T-helper 2 cell (primary cell): ENCODE results near the gene MAS1.
"Not testable (repeated sequence)": the region's sequence is repeated elsewhere in the genome, so short reads cannot be mapped to it uniquely, and the experiment has no call there.

Experiments
- DNase-seq, 5 experiments: peaks; one replicate each; pipeline versions ENCODE4 v3.0.0 to v3.0.0-alpha.2; 2012 to 2022
- total RNA-seq, 2 donors: gene quantifications; one replicate each; lab custom pipeline; 2026; lab: John Stamatoyannopoulos, UW

Gene MAS1
- 0 to 0.13 reads per million in 2 donors for total RNA-seq

- no peak for DNase-seq
Observed at GRCh38 chr6:159890792-159891191, at the start of gene MAS1. MAS1 (plus strand) TSS chr6:159890988; CDS start chr6:159906956, 15,968 bp downstream.

- no peak for DNase-seq
Observed at GRCh38 chr6:159842035-159842434, 48.8 kb upstream of the MAS1 start.

- DNase-seq, result no peak
Observed at GRCh38 chr6:159844737-159845645, 45.8 kb upstream of the MAS1 start.

DNA sequence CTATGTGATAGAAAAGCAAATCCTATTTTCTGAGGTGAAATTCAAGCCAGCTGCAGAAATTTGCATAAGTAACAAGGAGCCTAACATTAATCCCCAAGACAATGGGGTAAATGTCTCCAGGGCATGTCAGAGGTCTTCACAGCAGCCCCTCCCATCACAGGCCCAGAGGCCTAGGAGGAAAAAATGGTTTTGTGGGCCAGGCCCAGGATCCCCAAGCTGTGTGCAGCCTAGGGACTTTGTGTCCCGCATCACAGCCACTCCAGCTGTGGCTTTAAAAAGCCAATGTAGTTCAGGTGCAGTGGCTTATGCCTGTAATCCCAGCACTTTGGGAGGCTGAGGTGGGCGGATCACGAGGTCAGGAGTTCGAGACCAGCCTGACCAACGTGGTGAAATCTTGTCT, 42.2 kb upstream of the MAS1 start:
- not testable (repeated sequence) for DNase-seq

GRCh38 chr6:159849851-159850250, 40.9 kb upstream of the MAS1 start:
- DNase-seq, result not testable (repeated sequence)

- peak in 1 of 5 experiments; percentile 24 for DNase-seq
Observed at GRCh38 chr6:159852877-159853276, 37.9 kb upstream of the MAS1 start.

- no peak for DNase-seq
Observed at GRCh38 chr6:159853754-159854153, 37.0 kb upstream of the MAS1 start.

- no peak for DNase-seq
Observed at GRCh38 chr6:159854959-159855358, 35.8 kb upstream of the MAS1 start.

DNA sequence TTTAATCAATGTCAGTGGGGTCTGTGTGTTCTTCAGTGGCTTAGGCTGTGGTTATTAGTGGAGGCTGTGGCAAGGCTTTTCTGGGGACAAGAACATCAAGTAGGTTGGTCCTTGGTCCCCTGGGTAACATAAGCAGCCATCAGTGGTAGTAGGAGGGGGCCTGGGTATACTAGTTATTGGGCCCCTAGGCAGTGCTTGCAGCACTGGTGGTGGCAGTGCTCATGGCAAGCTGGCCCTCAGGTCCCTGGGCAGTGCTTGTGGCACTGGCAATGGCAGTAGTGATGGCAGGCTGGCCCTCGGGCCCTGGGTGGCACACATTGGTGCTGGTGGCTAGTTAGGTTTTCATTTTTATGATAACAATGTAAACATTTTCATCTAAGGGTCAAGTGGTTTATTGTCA, 32.5 kb upstream of the MAS1 start:
- DNase-seq, result no peak

GRCh38 chr6:159860482-159860881, 30.3 kb upstream of the MAS1 start:
- no peak for DNase-seq

- no peak for DNase-seq
Observed at GRCh38 chr6:159862103-159862502, 28.7 kb upstream of the MAS1 start.

DNA sequence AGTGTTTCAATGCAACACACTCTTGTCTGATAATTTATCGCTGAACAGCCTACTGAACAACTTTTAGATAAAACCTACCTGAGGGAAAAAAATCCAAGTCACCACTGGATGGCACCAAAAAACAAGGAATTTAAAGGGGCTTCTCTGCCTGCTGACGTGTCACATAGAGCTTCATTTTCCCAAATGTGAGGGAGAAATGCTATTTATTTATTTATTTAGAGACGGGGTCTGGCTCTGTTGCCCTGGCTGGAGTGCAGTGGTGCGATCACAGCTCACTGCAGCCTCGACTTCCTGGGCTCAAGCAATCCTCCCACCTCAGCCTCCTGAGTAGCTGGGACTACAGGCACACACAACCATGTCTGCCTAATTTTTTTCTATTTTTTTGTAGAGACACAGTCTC, 27.4 kb upstream of the MAS1 start:
- peak in 2 of 5 experiments; percentile 11 to 38 for DNase-seq

GRCh38 chr6:159865226-159865920, 25.4 kb upstream of the MAS1 start:
- no peak for DNase-seq

GRCh38 chr6:159866286-159867247, 24.2 kb upstream of the MAS1 start:
- no peak for DNase-seq

- no peak for DNase-seq
Observed at GRCh38 chr6:159871241-159871640, 19.5 kb upstream of the MAS1 start.

DNA sequence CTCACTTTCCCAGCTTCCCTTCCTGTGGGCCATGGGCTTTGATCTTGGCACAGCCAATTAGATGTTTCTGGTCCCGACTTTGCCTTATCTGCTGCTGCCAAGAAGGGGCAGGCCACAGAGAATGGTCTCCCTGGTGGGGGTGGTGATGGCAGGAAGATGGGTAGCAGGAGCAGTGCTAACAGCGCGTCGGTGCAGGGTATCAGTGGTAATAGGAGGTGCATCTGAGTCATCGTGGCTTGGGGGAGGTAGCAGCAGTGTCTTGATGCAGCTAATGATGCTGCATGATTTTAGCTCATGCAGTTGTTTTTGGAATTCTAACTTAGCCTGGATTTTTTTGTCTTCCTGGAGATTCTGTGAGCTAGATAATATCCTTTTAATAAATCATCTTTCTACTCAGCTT, 18.9 kb upstream of the MAS1 start:
- peak in 1 of 5 experiments; percentile 47 for DNase-seq

- DNase-seq, result no peak
Observed at GRCh38 chr6:159874435-159874834, 16.4 kb upstream of the MAS1 start.

- DNase-seq, result no peak
Observed at GRCh38 chr6:159875194-159875593, 15.6 kb upstream of the MAS1 start.

DNA sequence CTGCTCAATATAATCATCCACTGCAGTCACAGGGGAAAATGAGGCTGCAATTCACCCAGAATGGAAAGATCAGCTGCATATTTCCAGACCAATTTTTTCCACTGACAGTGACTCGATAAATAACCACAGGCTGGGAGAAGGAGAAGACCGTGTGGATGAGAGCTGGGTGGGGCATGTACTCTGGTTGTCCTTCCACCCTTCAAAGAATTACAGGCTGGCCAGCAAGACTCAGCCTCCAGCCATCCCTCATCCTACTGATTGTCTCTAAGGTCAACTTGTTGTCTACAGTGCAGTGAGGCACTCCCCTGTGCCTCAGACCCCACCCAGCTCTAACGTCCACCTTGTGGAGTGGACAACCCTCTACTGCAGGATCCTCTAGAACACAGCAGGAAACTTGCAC, 14.5 kb upstream of the MAS1 start:
- no peak for DNase-seq

DNA sequence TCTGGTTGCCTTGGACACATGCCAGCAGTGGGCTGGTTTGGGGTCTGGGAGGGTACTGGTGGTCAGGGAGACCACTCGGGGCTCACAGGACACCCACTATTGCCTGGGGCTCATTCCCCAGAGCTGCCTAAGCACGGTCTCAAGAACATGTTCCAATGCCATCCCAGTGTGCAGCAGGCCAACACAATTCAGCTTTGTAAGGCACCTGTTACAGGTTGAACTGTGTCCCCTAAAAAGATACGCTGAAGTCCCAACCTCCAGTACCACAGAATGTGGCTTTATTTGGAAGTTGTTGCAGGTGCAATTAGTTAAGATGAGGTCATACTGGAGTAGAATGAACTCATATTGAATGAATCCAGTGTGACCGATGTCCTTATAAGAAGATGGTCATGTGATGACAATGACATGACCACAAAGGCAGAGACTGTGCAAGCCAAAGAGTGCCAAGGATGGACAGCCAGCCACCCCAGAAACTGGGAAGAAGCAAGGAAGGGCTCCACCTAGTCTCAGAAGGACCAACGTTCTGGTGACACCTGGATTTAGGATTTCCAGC, 13.5 kb upstream of the MAS1 start:
- DNase-seq, result no peak

DNA sequence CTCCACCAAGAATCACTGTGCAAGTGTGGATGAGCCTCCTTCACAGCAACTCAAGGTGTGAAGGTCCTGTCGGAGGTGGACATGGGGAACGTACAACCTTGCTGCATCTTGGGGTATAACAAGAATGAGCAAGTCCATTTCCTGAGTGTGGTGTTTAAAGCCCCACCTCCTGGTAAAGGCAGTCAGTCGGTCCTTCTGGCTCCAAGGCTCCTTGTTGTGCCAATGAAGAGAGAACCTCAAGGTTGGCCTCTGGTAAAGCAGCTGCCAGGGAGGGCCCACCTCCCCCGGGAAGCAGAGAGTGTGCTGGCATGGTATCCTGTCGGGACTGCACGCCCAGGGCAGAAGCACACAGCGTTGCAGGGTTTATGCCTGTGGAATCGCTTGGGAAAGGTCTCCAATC, 12.4 kb upstream of the MAS1 start:
- no peak for DNase-seq

- no peak for DNase-seq
Observed at GRCh38 chr6:159879856-159880255, 10.9 kb upstream of the MAS1 start.
